Brain microvascular endothelial cell (primary cell): ENCODE results near the gene KCNMA1.

ENCODE experiments used
- DNase-seq: peaks from one replicate; pipeline ENCODE4 v3.0.0-alpha.2; 2020
- H3K27ac ChIP-seq: fragments of 250-450 bp; sonication (Bioruptor Pico); 2 replicates; pipeline ENCODE4 v1.5.1; 2020; ENCODE audit warnings: mild to moderate bottlenecking, moderate library complexity
- H3K27me3 ChIP-seq: fragments of 250-450 bp; sonication (Bioruptor Pico); replicated peaks from 2 replicates; pipeline ENCODE4 v1.5.1; 2020; ENCODE audit warnings: mild to moderate bottlenecking
- H3K36me3 ChIP-seq: fragments of 250-450 bp; sonication (Bioruptor Pico); replicated peaks from 2 replicates; pipeline ENCODE4 v1.5.1; 2020; ENCODE audit warnings: mild to moderate bottlenecking
- H3K4me3 ChIP-seq: 2 replicates; pipeline ENCODE4 v1.5.1; 2011; ENCODE audit warnings: low read depth, mild to moderate bottlenecking, control low read depth, low read length, moderate library complexity
- in situ Hi-C: cut with HindIII; loops from 2 replicates; pipeline ENCODE4 v1.10.0; 2017; ENCODE audit warnings: low sequenced_read_pairs, low pct_ligation_motif_present
- TF ChIP-seq, protein P1 (sequence below): IDR thresholded peaks from 2 replicates; pipeline ENCODE4 v1.5.1; 2011; ENCODE audit warnings: low read depth, mild to moderate bottlenecking, moderate library complexity, low read length, control low read depth, inconsistent platforms; ENCODE audit errors: missing control alignments

Gene KCNMA1

DNA sequence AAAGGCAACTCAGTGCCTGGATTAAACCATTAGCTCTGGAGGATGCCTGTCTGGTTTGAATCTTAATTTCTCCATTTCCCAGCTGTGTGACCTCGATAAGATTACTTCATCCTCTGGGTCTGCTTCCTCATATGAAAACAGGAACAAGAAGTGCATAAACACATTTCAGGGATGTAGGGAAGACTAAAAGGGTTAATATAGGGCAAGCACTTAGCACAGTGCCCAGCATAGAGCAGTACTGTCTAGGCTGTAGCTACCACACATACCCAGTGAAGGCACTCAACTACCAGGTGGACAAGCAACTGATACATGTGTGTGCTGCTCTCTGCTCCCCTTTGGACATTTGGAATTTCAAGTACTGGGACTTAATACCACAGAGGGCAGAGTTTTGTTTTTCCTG lies 85.4 kb downstream of the KCNMA1 start:
- Histone ChIP-seq H3K36me3 (no peaks in the 10 kb centered on the region), H3K27ac (no peak overlapping the region)
- in situ Hi-C loops = no loop called here

DNA sequence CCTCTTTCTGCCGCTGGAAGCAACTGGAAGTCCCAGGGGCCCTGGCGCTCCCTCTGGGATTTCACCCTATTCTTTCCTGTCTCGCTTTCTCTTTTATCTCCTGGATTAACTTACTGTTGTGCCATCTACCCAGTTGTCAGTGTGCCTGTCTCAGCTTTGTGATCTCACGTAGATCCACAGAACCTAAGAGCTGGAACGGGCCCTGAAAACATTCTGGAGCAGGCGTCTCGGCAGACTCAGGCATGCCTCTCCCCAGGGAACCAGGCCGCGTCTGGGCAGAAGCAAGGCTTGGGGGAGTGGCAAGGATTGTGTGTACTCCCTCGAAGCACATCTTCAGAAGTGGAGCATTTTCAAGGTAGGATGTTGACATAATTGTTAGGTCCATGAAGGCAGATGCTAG lies 87.2 kb downstream of the KCNMA1 start:
- DNase-seq = no peak
- TF ChIP-seq, protein P1, sequence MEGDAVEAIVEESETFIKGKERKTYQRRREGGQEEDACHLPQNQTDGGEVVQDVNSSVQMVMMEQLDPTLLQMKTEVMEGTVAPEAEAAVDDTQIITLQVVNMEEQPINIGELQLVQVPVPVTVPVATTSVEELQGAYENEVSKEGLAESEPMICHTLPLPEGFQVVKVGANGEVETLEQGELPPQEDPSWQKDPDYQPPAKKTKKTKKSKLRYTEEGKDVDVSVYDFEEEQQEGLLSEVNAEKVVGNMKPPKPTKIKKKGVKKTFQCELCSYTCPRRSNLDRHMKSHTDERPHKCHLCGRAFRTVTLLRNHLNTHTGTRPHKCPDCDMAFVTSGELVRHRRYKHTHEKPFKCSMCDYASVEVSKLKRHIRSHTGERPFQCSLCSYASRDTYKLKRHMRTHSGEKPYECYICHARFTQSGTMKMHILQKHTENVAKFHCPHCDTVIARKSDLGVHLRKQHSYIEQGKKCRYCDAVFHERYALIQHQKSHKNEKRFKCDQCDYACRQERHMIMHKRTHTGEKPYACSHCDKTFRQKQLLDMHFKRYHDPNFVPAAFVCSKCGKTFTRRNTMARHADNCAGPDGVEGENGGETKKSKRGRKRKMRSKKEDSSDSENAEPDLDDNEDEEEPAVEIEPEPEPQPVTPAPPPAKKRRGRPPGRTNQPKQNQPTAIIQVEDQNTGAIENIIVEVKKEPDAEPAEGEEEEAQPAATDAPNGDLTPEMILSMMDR = no peak
- in situ Hi-C loops = no loop called here

More for the DNA sequence above, 85.4 kb downstream of the KCNMA1 start:
- no peak overlapping the region for H3K4me3 ChIP-seq
- H3K27me3 ChIP-seq = no peaks in the 10 kb centered on the region
- TF ChIP-seq, protein P1 = no peak
- no peak for DNase-seq

DNA sequence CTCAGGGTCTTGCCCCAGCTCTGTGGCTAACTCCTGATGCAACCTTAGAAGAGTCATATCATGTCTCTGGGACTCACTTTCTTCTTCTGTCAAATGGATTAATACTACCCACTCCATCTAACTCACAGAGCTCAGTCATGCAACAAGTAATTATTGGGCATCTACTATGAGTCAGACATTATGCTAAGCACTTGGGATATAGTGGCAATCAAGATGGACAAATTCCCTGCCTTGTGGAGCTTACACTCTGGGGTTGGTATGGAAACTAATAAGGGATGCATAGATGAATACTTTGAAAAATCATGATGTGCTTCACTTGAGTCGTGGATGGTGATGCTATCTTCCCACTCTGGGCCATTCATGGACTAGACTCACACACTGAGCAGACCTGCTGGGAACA lies 88.9 kb downstream of the KCNMA1 start:
- no peak overlapping the region for H3K4me3 ChIP-seq
- H3K27me3 ChIP-seq = no peaks in the 10 kb centered on the region
- no peak overlapping the region for H3K27ac ChIP-seq
- in situ Hi-C loops = no loop called here
- TF ChIP-seq, protein P1 = no peak
- no peak for DNase-seq
- no peaks in the 10 kb centered on the region for H3K36me3 ChIP-seq

More for the DNA sequence above, 87.2 kb downstream of the KCNMA1 start:
- H3K27ac ChIP-seq = no peak overlapping the region
- H3K4me3 ChIP-seq = no peak overlapping the region
- H3K27me3 ChIP-seq = no peaks in the 10 kb centered on the region
- H3K36me3 ChIP-seq = no peaks in the 10 kb centered on the region

DNA sequence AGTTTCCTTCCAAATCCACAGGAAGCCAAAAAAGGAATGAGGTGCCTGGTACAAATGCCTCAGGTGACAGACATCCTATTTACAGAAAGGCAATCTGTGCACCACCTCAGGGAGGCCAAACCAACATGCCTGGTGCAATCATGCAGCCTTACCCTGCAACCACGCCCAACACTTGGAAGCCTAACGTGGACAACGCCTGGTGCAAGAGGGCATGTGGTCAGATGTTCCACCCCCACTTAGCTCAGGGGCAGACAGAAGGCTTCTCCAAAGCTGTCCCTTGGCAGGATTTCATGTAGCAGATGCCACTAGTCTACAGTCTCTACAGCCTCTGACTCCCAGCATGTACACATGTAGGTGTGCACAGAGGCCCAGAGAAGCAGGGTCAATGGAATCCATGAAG lies 89.5 kb downstream of the KCNMA1 start:
- H3K36me3 ChIP-seq = no peaks in the 10 kb centered on the region
- TF ChIP-seq, protein P1 = no peak
- H3K27ac ChIP-seq = no peak overlapping the region
- no peaks in the 10 kb centered on the region for H3K27me3 ChIP-seq
- no peak for DNase-seq
- no peak overlapping the region for H3K4me3 ChIP-seq
- in situ Hi-C loops = no loop called here

DNA sequence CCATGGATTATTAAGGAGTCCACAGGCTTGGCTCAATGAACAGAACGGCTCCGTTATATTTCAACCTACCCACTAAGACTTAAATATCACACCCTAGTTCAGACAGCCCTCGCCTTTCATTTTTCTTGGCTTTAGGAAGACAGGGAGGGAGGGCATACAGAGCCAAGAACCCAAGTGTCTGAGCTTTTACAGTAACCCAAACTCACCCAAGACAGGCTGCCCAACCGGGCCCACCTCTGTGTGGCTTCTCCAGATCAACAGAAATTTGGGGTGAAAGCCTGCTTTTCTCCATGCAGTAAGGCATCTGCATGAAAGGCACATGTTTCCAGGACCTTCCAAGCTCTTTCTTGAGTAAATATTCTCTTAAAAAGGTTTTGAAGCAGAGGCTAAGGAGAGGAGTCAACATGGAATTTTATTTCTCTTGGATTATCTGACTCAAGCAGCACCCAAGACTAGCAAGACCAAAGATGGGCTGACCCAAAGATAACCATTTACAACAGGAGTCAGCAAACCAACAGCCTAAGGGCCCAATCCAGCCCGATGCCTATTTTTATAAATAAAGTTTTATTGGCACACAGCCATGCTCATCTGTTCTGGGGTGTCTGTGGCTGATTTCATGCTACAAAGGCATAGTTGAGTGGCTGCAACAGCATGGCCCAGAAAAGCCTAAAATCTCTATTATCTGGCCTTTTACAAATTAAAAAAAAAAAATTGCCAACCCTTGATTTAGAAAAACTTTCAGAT lies 90.1 kb downstream of the KCNMA1 start:
- no peaks in the 10 kb centered on the region for H3K36me3 ChIP-seq
- TF ChIP-seq, protein P1 = no peak
- in situ Hi-C loops = no loop called here
- no peak overlapping the region for H3K4me3 ChIP-seq
- H3K27ac ChIP-seq = no peak overlapping the region
- H3K27me3 ChIP-seq = no peaks in the 10 kb centered on the region
- no peak for DNase-seq

DNA sequence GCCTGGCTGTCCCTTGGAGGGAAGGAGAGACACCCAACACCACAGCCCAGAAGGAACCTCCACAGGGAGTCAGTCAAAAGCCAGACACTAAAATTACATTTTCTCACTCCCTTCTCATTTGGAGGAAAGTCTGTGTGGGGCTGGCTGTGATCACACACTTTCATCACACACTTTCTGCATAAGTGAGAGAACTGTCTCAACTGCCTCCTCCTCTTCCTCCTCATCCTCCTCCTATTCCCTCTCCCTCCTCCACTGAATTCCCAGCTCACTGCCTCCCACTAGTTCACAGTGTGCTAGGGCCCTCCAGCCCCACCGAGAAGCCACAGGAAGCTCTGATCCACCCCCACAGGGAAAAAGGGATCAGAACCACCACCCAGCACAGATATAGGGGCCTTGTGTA lies 91.6 kb downstream of the KCNMA1 start:
- DNase-seq = no peak
- TF ChIP-seq, protein P1 = no peak
- H3K36me3 ChIP-seq = no peaks in the 10 kb centered on the region
- in situ Hi-C loops = no loop called here
- no peaks in the 10 kb centered on the region for H3K27me3 ChIP-seq
- H3K27ac ChIP-seq = no peak overlapping the region
- H3K4me3 ChIP-seq = no peak overlapping the region
